Stimulated activated CD8-positive, alpha-beta memory T cell treated with anti-CD3 and anti-CD28 coated beads, Interleukin-15, amount 100 ng/mL, for 24 hours (primary cell): Measurements from ENCODE around the gene NECTIN3.

Experiments
- DNase-seq: peaks from one replicate; pipeline ENCODE4 v3.0.0-alpha.2; 2020; ENCODE audit warnings: low read depth

NECTIN3 gene, protein sequence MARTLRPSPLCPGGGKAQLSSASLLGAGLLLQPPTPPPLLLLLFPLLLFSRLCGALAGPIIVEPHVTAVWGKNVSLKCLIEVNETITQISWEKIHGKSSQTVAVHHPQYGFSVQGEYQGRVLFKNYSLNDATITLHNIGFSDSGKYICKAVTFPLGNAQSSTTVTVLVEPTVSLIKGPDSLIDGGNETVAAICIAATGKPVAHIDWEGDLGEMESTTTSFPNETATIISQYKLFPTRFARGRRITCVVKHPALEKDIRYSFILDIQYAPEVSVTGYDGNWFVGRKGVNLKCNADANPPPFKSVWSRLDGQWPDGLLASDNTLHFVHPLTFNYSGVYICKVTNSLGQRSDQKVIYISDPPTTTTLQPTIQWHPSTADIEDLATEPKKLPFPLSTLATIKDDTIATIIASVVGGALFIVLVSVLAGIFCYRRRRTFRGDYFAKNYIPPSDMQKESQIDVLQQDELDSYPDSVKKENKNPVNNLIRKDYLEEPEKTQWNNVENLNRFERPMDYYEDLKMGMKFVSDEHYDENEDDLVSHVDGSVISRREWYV

DNA sequence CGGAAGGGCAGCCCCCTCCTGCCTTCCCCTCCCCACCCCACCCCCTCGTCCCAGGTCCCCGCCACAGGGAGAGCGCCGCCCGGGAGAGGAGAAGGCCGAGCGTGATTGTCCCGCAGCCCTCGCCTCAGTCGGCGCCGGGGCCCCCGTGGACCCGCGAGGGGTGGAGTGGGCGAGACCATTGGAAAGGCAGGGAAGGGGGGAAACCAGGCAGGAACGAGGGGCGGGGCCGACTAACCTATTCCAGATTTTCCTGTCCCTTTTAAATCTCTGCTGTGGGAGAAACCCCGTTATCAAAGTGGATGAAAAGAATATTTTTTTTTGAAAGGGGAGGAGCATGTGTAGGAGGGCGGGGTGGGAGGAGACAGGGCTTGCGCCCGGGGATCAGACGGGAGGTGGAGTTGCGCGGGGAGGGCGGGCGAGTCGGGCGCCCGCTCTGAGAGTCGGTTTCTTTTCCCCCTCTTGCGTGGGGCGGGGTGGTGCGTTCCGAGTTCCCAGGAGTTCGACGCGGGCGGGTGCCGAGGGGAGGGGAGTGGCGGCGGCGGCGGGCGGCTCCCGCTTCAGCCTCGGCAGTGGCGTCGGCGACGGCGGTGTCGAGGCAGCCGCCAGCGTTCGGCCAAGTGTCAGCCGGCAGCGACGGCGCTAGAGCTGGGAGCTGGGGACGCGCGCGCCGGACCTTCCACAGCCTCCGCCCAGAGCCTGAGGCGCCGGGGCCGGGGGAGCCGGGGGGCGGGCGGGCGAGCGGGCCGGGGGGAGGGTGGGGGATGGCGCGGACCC is at the start of gene NECTIN3:
Gene NECTIN3, plus strand, starts transcription at position 560 of the 774 bp plus-strand sequence. Its CDS starts 202 bp downstream, at position 762.
- DNase-seq, result peak; percentile 49

DNA sequence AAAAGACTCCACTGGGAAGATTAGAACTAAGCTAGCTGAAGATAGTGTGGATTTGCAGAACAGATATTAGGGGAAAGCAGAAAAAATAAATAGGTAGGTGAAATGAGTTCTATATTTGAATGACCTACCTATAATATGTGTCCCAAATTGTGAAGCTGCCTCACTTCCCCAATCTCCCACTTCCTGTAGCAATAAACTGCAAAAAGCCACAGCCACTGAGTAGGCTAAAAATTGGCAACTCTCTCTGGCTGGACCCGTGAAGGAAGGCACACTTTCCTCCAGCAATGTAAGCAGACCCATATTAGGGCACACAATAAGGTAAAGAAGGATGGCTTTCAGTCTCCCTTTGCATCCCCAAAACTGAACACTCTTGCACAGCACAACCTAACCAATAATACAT is 43.7 kb upstream of the NECTIN3 start:
- DNase-seq, result no peak

DNA sequence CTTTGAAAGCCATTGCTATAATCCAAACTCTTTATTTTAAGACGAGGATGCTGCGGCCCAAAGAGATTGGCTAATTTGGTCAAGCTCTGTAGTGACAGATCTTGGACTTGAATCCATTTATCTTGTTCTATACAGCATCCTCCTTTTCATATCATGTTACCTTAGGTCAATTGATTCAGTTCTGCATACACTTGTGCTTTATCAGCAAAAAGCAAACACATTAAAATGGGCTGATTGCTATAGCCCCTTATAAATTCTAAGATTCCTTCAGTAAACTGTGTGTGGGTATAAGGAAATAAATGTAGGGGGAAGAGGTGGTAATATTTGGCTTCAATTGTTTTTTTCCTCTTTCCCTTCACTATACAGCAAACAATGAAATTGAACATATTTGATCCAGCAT is 40.1 kb upstream of the NECTIN3 start:
- DNase-seq, result no peak

DNA sequence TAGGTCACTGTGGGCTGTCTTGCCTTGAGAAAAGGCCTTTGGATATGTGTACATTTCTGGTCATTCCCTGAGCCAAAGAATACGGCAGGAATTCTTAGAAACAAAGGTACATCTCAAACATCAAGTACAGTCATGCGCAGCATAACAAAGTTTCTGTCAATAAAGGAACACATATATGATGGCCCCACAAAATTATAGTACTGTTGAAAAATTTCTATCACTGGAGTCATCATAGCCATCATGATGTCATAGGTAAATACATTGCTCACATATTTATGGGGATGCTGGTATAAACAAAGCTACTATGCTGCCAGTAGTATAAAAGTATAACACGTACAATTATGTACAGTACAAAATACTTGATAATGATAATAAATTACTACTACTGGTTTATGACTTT is 38.9 kb upstream of the NECTIN3 start:
- no peak for DNase-seq

DNA sequence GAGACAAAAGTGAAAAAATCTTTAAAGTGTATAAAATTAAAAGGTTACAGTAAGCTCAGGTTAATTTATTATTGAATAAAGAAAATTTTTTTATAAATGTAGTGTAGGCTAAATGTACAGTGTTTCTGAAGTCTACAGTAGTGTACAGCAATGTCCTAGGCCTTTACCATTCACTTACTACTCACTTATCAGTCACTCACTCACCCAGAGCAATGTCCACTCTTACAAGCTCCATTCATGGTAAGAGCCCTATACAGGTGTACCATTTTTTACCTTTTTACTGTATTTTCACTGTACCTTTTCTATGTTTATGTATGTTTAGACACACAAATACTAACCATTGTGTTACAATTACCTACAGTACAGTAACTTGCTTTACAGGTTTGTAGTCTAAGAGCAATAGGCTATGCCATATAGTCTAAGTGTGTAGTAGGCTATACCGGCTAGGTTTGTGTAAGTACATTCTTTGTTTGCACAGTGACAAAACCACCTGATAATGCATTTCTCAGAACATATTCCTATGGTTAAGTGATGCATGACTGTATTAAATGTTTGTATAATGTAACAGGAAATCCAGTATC is 38.1 kb upstream of the NECTIN3 start:
- no peak for DNase-seq

DNA sequence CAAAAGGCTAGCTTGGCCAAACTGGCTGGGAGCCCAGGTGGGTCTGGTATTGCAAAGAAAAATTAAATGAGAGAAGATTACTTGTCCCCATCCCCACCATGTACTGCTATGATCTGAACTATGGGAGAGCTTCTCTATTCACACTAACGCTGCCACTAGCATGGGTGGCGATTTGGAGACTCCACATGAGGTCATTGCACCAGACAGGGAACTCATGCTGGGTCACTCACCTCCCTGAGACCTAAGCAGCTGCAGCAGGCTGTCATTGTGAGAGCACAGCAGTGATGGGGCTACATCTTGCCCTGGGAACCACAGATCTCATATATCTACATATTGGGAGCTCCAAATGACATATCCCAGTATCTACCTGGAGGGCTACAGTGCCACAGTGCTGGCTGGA is 36.3 kb upstream of the NECTIN3 start:
- DNase-seq, result no peak

DNA sequence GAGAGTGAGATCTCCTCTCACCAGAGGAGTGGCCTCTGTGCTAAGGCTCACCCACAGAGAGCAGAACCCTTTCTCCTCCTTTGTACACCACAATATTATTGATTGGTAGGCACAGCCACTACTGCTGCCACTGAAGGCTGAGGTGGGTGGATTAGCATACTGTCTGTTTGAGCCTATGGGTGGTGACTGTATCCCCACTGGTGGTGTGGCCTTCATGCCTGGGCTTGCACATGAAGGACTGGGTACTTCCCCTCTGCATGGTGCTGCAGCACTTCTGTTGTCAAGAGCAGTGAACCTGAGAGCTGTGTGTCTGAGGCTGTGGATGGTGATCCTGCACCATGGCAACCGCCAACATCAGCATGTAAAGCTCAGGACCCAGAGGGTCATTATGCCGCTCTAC is 35.7 kb upstream of the NECTIN3 start:
- DNase-seq, result no peak

DNA sequence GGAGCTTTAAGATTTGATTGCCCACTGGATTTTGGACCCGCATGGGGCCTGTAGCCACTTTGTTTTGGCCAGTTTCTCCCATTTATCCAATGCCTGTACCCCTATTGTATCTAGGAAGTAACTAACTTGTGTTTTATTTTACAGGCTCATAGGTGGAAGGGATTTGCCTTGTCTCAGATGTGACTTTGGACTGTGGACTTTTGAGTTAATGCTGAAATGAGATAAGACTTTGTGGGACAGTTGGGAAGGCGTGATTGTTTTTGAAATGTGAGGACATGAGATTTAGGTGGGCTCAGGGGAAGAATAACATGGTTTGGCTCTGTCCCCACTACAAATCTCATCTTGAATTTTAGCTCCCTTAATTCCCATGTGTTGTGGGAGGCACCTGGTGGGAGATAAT is 30.7 kb upstream of the NECTIN3 start:
- no peak for DNase-seq

DNA sequence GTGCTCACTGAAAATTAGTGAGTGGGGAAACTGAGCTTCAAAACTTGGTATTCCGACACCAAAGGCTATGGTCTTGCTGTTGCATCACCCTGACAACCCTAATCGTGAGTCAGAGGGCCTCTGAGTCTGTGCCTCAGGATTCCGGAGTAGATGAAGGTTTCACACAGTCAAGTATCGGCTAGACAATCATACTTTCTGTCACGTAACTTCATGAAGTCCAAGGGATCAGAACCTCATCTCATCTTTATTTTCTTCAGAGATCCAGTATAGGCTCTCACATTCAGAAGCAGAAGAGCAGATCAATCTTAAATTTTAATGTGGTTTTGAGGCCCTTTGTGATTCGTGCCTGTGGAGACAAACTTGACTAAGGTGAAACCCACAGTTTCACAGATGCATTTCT is 26.1 kb upstream of the NECTIN3 start:
- DNase-seq, result no peak

DNA sequence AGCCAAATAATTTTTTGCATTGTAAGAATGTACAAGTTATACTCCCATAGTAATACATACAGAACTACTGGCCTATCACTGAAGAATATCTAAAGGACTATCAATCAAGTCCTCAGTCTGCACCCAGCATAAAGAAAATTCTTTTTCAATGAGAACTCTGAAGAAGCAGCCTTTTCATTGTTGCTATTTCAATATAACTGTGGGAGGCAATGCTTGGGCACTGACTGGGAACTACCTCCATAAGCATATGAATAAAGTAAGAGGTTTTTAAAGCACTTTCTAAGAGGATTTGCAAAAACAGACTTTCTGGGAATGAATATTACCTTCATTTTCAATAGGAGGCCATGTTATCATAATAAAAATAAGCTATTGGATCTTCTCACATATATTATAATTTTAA is 24.6 kb upstream of the NECTIN3 start:
- no peak for DNase-seq

DNA sequence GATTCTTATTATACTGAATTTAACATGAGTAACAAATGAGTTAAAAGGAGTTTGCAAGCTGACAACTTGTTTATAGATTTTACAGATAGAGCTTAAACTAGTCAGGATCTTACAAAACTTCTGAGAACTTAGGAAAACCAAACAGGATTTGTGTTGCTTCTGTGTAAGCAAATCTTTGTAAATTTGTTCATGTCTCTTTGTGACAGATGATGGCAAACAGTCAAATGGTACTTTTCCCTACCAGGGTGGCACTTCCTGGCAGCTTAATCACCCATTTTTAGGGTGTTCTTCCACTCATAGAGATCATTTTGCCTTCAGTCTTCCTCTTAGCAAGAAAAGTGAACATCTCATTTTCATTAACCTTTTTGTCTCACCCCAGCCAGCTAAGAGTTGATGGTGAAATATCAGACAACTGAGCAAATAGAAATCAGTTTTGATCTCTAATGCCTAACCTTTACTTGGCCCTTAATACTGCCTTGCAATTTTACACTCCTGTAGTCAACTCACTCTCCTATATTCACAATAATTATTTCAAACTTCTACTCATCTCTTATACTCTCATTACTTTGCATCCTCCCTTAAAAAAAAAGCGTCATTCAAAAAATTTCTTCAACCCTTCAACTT is 23.7 kb upstream of the NECTIN3 start:
- no peak for DNase-seq

DNA sequence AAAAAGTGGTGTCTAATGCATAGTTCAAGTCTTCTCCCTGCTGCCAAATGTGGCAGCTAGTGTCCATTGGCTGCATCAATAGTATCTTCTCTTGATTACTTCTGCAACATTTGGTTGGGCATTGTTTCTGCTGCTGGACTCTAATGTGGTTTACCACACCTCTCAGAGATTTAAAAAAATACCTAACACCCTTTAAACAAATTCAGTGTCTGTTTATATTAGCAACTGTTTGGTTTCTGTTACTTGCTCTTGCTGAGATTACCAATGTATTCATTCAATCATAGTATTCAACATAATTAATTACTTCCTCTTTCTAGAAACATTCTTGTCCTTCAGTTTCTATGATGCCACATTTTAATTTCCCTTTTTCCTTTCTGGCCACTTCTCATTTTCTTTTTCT is 20.3 kb upstream of the NECTIN3 start:
- DNase-seq, result no peak

DNA sequence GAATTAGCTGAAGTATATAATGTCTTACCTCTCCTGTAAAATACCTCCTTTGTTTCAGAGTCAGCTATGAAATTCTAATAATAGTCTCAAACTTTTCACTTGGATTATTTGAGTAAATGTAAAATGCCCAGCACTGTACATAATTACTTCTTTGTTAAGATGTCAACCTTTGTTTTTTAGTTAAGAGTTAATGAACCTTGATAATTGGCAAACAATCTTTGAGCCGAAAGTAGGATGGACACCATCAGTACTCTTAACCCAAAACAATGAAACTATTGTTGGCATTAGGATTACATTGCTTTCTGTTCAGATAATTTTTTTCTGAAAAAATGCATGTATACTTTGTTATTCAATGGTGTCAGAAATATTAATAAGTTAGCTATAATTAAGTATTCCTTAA is 3.0 kb upstream of the NECTIN3 start:
- no peak for DNase-seq

DNA sequence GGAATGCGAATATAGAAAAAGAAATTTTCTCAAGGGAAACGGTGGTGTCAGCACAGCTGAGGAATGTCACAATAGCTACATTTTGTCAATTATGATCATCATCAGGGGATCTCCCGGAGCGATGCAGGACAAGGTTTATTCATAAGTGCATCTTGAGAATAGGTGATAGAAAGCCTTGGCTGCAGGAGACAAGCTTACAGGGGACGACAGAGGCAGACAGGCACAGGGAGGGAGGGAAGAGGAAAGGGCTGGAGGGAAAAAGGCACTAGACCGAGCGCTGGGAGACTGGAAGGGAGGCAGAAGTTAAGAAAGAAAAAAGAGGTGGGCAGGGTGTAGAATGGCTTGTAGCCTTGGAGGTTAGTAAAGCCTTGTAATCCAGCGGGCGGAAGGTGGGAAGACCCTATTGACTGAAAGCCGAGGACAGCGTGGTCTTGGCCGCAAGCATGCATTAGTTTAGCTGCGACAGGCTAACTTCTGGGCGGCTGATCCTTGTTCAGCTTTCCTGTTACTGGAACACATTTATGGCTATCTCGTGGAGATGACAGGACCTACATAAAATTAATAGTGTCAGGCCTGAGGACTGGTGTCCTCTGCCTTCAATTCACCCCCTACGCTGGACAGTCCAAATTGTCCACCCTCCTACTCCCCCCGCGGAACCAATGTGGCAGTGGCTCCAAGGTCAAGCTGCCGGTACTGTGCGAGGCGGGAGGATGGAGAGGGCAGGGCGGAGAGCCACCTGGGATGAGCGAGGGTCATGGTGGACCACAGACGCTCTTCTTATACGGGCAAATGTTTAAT is 1.4 kb upstream of the NECTIN3 start:
- DNase-seq, result no peak

DNA sequence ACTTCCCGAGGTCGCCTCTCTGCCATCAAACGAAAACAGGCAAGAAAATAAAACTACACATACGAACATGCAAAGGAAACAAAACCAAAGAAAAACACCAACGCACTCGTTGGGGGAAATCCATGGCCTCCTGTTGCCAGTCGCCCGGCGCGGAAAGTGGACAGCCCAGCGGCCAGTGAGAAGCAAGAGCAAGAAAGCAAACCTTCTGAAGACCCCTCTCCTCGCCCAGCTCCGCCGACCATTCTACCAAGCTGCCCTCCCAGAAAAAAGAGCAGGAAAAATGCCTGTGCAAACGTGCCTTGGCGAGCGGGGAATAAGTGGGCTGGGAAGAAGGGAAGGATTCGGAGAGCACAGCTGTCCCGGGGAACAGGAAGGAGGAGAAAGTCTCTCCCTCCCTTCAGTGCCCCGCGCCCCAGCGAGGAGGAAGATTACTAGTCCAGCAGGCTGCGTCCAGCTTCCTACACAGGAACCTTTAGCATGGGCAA is 802 bp upstream of the NECTIN3 start:
- no peak for DNase-seq

DNA sequence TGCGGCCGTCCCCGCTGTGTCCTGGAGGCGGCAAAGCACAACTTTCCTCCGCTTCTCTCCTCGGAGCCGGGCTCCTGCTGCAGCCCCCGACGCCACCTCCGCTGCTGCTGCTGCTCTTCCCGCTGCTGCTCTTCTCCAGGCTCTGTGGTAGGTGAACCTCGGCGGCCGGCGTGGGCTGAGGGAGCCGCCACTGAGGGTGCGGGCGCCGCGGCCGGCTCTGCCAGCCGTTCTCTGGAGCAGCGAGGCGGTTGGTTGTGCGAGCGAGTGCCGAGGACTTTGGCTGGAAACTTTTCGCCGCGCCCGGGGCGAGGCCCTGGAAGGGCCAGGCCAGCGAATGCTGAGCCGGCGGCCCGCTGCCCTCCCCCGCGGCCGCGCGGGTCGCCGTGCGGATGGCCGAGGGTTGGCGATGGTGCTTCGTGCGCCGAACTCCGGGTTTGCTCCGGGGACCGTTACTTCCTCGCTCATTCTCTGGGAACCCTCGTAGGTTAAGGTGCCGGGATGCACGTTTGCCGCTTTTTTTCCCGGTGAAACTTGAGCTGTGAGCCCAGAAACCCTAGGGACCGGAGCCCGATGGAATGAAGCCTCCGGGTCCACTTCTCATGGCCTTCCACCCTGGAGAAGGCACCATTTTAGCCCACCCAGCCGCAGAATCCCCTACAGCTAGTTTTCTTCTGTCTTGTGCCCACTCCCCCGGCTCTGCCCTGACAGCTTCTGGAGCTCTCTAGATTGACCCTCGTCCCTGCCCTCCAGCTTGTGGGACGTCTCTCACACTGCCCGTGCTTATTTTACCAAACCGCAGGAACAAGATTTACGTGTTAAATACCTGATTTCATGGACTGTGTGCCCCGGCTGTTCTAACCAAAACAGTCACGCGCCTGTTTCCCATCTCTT is 660 bp downstream of the NECTIN3 start:
- DNase-seq, result no peak

DNA sequence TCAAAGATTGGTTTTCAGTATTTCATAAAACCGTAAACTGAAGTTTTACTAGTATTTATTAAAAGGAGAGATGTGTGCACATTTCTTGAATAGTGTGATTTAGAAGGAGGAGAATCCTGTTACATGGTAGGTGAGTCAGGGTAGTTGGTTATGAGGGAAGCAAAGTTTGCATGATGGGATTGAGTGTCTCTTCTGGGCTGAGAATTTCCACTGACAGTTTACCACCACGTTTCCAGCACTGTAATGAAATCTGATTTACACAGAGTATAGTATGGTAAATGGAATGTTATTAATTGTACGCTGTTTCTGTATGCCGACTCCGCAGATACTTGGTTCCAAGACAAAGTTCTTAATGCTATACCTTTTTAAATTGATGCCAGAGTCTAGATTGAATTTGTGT is 1.6 kb downstream of the NECTIN3 start:
- no peak for DNase-seq

DNA sequence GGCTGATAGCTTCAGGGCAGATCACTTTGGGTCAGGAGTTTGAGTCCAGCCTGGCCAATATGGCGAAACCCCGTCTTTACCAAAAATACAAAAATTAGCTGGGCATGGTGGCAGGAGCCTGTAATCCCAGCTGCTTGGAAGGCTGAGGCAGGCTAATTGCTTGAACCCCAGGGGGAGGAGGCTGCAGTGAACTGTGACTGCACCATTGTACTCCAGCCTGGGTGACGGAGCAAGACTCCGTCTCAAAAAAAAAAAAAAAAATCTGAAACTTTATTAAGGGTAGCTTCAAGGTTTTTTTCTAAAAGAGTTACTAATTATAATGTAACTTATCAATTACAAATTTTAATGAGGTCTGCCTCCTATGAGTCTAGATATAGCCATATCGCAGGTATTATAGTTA is 5.1 kb downstream of the NECTIN3 start:
- no peak for DNase-seq

DNA sequence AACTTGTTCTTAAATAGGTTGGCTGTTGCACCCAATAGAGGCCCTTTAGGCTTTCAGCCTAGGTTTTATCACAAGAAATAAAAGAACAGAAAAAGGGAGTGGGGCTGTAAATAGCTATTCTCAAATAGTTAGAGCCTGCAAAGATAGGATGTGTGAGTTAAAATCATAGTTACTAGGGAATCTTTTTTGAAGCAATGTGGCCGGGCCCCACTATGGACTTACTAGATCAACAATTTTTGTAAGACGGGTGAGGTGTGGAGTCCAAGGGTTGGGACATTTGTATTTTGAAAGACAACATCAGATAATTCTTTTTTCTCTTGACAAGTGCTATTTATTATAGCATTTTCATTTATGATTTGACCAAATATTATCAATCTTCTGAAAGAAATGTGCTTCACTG is 5.8 kb downstream of the NECTIN3 start:
- no peak for DNase-seq

DNA sequence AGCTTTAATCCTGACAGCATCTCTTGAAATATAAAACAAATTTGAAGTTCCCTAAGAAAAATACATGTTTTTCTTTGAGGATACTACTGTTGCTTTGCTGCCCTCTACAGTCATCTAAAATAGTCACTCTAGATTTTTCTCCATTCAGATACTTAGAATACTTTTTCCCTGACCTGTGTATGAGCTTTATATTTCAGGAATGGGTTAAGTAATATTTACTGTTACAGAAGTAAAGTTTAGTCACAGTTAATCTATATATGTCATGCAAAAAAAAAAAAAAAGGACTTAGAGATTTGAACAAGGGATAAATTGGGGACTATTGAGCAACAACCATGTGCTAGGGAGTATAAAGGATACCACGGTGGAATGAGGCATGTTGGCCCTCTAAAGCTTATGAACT is 8.8 kb downstream of the NECTIN3 start:
- DNase-seq, result no peak
